Glutamatergic neuron (in vitro differentiated cells): ENCODE results near the gene TUSC2. TPM values are rescaled to one million over a fixed set of nuclear protein-coding genes. Genes with fewer than 3 reads are reported as not detected.

ENCODE experiments used
- DNase-seq: peaks from one replicate; pipeline ENCODE4 v3.0.0; 2022
- H3K27ac Mint-ChIP-seq: one replicate; pipeline ENCODE4 v1.8.0; 2020; ENCODE audit warnings: mild to moderate bottlenecking, mixed read lengths, inconsistent platforms; ENCODE audit not compliant: unreplicated experiment
- H3K27me3 Mint-ChIP-seq: one replicate; pipeline ENCODE4 v1.8.0; 2020; ENCODE audit warnings: mild to moderate bottlenecking, moderate library complexity, mixed read lengths, inconsistent platforms; ENCODE audit not compliant: unreplicated experiment
- H3K36me3 Mint-ChIP-seq: one replicate; pipeline ENCODE4 v1.8.0; 2020; ENCODE audit warnings: mild to moderate bottlenecking, mixed read lengths, inconsistent platforms; ENCODE audit not compliant: unreplicated experiment
- H3K4me1 Mint-ChIP-seq: one replicate; pipeline ENCODE4 v1.8.0; 2020; ENCODE audit warnings: mild to moderate bottlenecking, low read depth, mixed read lengths, inconsistent platforms; ENCODE audit not compliant: unreplicated experiment
- H3K4me3 Mint-ChIP-seq: one replicate; pipeline ENCODE4 v1.8.0; 2020; ENCODE audit warnings: mild to moderate bottlenecking, mixed read lengths, inconsistent platforms; ENCODE audit not compliant: unreplicated experiment
- H3K9me3 Mint-ChIP-seq: one replicate; pipeline ENCODE4 v1.8.0; 2020; ENCODE audit warnings: mild to moderate bottlenecking, moderate library complexity, mixed read lengths, inconsistent platforms; ENCODE audit not compliant: unreplicated experiment
- total RNA-seq: library from RNA; stranded (reverse); fragmentation: NEBNext Ultra II Directional; extraction: Animal tissue kit (Norgen Biotek cat#: 25700); gene quantifications from one replicate; pipeline ENCODE4 v1.2.1, GENCODE V29; 2021; ENCODE audit not compliant: unreplicated experiment
- TF ChIP-seq, protein P1 (sequence below): fragments of 200-600 bp; sonication (generic); IDR thresholded peaks from one replicate; pipeline ENCODE4 v1.5.0; 2021; ENCODE audit not compliant: partially characterized antibody, unreplicated experiment

TUSC2 gene
- total RNA-seq, 1 donor from 2014 or later: 30.8 TPM

GRCh38 chr3:50325113-50325480 lies 2.9 kb downstream of the TUSC2 start:
- H3K4me1 Mint-ChIP-seq: peaks cover 10% of the 10 kb centered on the region
- H3K27me3 Mint-ChIP-seq: peaks cover 8% of the 10 kb centered on the region
- H3K9me3 Mint-ChIP-seq: peaks cover 6% of the 10 kb centered on the region
- no peaks in the 10 kb centered on the region for H3K36me3 Mint-ChIP-seq
- H3K27ac Mint-ChIP-seq: no peak overlapping the region
- no peak overlapping the region for H3K4me3 Mint-ChIP-seq
- no peak for DNase-seq
- TF ChIP-seq, protein P1, sequence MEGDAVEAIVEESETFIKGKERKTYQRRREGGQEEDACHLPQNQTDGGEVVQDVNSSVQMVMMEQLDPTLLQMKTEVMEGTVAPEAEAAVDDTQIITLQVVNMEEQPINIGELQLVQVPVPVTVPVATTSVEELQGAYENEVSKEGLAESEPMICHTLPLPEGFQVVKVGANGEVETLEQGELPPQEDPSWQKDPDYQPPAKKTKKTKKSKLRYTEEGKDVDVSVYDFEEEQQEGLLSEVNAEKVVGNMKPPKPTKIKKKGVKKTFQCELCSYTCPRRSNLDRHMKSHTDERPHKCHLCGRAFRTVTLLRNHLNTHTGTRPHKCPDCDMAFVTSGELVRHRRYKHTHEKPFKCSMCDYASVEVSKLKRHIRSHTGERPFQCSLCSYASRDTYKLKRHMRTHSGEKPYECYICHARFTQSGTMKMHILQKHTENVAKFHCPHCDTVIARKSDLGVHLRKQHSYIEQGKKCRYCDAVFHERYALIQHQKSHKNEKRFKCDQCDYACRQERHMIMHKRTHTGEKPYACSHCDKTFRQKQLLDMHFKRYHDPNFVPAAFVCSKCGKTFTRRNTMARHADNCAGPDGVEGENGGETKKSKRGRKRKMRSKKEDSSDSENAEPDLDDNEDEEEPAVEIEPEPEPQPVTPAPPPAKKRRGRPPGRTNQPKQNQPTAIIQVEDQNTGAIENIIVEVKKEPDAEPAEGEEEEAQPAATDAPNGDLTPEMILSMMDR: no peak

GRCh38 chr3:50324351-50325112 lies 3.5 kb downstream of the TUSC2 start:
- Mint-ChIP-seq H3K9me3 (peaks cover 6% of the 10 kb centered on the region), H3K4me3 (no peak overlapping the region), H3K27me3 (peaks cover 8% of the 10 kb centered on the region), H3K27ac (no peak overlapping the region), H3K4me1 (peaks cover 13% of the 10 kb centered on the region), H3K36me3 (no peaks in the 10 kb centered on the region)
- DNase-seq: peak; percentile 92
- TF ChIP-seq, protein P1: peak; percentile 93

- peaks cover 17% of the 10 kb centered on the region for H3K4me1 Mint-ChIP-seq
- no peak overlapping the region for H3K27ac Mint-ChIP-seq
- no peaks in the 10 kb centered on the region for H3K36me3 Mint-ChIP-seq
These were observed 4.3 kb downstream of the TUSC2 start for GRCh38 chr3:50323614-50324199.

GRCh38 chr3:50323092-50323600 lies 4.9 kb downstream of the TUSC2 start:
- Mint-ChIP-seq H3K27me3 (peaks cover 8% of the 10 kb centered on the region), H3K36me3 (no peaks in the 10 kb centered on the region), H3K4me1 (peaks cover 18% of the 10 kb centered on the region), H3K9me3 (peaks cover 6% of the 10 kb centered on the region), H3K27ac (no peak overlapping the region), H3K4me3 (peak overlapping the region; percentile 38)
- no peak for DNase-seq
- TF ChIP-seq, protein P1: no peak

More at GRCh38 chr3:50323614-50324199, 4.3 kb downstream of the TUSC2 start:
- Mint-ChIP-seq H3K27me3 (peaks cover 8% of the 10 kb centered on the region), H3K9me3 (peaks cover 6% of the 10 kb centered on the region), H3K4me3 (no peak overlapping the region)
- TF ChIP-seq, protein P1: no peak
- DNase-seq: no peak
